Suppressor macrophage treated with lipopolysaccharide for 1 hour (primary cell): ENCODE results near the gene UEVLD.
"Not testable (repeated sequence)": the region's sequence is repeated elsewhere in the genome, so short reads cannot be mapped to it uniquely, and the experiment has no call there.

Source experiments
- DNase-seq, 3 donors: peaks; one replicate each; pipeline ENCODE4 v3.0.0-alpha.2; 2020 to 2022

UEVLD gene

DNA sequence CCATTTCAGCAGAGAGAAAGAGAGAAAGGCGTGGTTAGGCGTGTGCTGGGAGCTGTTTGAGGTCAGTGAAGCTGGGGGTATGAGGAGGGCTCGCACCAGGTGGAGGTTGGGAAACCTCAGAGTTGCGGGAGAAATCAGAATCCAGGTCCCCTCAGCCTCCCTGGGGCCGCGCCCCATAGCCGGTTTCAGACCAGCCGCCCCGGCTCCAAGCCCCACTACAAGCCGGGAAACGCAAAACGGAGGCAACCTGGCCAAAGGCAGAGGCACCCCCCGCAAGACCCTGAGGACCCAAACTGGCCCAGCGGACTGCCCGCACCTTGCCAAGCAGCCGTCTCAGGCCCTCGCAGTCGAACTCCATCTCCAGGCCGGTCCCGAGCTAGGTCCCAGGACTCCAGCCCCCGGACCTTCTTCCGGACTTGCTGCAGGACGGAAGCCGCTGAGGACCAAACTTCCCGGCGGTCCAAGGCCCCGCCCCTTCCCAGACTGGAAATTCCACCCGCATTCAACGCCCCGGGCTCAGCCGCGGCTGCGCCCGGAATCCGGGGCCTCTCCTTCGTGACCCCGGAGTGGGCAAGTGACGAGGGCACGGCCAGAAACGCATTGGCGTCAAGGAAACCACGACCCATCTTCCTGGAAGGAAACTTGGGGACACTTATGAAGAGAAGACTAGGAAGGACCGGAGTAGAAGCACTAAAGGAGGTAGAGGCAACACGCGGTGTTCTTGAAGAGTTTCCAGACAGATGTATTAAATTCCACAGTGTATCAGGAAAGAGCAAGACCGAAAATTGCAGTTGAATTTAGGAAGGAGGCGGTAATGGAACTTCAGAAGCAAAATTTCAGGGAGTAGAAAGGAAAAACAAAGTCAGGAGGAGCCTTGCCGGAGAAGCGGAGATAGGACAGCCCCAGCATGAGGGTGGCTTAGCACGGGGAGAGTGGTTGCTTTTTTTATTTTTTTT lies at the start of gene UEVLD:
Gene UEVLD, minus strand, starts transcription at position 438 of the 956 bp plus-strand sequence. Its CDS starts 80 bp downstream, at position 358.
- peak; percentile 96 for DNase-seq

DNA sequence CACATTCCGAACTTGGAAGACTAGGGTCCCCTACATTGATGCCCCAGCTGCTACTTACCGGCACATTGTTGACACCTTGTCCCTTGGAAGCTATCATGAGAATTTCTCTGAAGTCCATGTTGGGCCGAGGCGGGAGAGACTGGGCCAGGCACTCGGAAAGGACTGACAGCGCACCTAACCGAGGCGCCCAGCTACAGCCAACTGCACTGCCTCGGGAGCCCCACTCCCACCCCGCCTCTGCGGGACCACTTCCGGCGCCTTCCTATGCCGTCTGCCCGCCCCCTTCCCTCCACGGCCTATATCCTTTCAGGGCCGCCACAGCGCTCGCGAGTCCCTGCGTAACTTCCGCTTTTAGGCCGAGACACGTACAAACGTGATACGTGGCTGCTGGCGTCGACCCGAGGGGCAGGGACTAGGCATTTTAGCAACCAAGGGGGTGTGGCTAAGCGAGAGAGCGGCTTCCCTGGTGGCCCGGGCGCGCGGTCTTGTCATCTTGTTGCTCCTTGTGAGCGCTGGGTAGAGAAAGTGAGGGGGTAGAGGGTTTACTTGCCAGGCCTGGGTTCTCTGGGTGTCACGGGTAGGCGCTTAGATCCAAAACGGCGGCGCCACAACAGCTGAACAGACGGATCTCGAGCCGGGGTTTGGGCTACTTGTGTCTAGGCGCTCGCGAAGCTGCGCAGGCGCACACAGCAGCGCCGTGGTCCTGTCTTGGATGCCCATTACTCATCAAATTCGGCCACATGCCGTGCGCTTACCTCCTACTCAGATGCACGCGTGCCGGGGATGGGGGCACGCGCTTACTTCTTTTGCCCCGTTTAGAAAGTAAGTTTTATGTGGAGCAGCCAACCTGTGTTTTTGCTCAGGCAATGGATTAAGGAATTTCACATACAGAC lies 45.9 kb upstream of the UEVLD start, which contains the start of gene SPTY2D1:
Gene SPTY2D1, minus strand, starts transcription at position 203 of the 893 bp plus-strand sequence. Its CDS starts 85 bp downstream, at position 118.
- DNase-seq: peak; percentile 99 to 100 (median 100)

DNA sequence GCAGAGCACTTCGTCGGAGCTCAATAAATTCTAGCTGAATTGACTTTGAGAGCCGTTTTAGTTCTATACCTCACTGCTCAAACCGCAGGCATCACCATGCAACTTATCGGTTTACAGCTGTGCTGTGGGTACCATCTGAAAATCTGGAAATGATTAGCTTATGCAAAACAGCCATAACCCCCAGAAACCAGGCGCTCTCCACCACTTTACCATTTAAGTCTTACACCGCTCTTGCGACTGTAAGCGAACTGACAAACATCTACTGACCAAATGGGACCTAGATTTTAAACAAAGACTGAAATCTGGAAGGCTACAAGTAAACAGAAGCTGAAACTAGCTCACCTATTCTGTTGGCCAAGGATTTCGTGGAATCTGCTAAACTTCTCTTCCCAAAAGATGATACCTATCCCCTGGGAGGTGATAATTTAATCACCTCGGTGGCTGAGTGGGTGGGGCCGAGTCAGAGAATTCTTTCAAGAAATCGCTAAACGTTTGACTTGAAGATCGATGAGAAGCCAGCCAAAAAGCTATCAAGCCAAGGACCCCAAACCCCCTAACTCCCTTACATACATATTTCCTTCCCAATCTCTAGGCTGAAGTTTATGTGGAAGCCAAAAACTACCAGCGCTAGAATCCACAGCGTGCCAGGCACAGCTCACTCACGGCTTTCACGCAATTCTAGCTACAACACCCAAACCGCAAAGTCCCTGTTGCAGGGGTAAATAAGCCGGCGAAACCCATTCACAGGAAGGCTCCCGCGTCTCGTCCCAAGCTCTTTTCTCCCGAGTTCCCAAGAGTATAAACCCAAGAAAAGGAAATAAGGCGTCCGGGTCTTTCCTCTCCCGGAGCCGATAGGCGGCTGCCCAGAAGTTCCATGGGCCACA lies 45.0 kb upstream of the UEVLD start:
- no peak for DNase-seq

DNA sequence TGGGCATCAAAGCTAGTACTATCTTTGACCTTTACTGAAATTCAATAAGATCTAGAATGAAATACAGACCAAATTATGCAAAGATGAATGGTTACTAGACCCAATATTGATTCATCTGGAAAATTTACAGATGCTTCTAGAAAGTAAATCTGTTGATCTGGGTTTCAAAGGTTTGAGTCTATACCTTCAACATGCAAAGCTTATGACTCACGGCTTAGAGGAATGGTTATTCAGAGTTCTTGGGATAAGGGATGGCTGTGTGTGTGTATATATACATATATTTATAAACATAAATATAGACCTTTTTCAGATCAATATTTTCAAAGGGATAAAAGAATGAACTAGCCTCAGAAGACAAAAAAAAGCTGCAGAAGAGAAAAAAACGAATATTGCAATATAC lies 44.3 kb upstream of the UEVLD start:
- DNase-seq: no peak

DNA sequence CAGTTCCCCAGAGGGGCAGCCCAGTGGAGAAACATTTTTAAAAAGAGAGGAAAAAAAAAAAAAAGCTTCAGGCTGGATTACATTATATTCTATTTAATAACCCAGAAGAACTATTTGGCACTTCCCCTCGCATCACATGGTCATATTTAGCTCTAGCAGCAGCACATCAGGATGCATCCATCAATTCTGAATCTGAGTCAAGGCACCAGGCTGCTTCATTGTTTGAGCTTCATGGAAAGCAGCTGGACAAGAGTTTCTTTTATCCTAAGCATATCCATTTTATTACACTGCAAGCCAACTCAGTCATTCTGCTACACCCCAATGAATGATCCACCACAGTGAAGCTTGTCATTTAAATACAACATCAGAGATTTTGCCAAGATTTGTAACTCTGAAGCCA lies 35.6 kb upstream of the UEVLD start:
- DNase-seq: no peak

DNA sequence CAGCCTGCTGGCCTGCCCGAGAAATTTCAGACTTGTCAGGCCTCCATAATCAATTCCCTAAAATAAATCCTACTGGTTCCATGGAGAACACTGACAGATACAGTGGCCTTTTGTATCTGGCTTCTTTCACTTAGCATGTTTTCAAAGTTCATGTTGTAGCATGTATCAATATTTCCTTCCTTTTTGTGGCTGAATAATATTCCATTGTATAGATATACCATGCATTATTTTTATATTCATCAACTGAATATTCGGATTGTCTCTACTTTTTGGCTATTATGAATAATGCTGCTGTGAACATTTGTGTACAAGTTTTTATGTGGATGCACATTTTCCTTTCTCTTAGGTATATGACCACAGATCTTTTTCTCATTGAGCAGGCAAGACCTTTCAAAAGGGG lies 35.2 kb upstream of the UEVLD start:
- no peak for DNase-seq

DNA sequence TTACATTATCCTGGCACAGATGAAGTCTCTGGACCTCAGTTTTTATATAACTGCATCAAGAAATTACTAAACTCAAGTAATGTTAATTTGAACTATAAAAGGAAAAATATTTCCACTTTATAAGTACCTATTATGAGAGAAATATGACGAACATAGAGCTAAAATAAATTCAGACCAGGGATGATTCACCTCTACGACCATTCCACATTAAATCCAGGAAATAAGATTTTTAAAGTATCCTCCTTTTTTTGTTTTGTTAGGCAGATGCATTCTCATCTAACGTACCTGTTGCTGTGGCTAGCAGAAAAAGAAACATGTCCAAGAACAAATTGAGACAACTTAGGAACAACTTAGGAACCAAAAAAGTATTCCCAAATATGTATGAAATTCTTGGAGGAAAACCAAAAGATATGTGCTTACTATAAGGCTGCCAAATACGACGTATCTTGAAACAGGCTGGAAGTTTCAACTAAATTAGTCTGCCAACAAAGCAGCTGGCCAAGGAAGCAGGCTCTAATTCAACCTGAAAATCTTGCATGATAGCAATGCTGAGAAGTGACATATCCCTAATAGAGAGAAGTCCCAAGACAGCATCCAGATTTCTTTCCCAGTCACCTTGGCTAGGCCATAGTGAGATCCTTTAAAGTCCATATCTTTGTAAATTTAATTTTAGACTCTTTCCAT lies 29.9 kb upstream of the UEVLD start:
- DNase-seq: no peak

DNA sequence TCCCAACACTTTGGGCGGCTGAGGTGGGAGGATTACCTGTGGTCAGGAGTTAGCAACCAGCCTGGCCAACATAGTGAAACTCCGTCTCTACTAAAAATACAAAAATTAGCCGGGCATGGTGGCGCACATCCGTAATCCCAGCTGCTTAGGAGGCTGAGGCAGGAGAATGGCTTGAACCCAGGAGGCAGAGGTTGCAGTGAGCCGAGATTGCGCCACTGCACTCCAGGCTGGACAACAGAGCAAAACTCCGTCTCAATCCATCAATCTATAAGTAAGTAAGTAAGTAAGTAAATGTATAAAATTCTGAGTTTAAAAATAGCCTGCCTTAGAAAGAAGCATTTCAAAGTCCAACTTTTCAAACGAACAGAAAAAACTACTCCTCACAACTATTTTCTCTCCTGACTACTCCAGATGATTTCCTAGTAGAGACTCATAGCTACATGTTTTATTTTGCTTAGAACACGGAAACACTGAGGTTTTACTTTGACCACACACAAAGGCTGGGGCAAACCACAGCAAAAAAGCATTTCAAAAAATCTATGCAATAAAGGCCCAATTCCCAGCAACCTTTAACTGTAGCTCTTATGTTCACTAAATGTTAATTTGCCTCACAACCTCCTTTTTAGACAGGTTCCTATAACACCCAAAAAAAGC lies 29.3 kb upstream of the UEVLD start:
- no peak for DNase-seq

DNA sequence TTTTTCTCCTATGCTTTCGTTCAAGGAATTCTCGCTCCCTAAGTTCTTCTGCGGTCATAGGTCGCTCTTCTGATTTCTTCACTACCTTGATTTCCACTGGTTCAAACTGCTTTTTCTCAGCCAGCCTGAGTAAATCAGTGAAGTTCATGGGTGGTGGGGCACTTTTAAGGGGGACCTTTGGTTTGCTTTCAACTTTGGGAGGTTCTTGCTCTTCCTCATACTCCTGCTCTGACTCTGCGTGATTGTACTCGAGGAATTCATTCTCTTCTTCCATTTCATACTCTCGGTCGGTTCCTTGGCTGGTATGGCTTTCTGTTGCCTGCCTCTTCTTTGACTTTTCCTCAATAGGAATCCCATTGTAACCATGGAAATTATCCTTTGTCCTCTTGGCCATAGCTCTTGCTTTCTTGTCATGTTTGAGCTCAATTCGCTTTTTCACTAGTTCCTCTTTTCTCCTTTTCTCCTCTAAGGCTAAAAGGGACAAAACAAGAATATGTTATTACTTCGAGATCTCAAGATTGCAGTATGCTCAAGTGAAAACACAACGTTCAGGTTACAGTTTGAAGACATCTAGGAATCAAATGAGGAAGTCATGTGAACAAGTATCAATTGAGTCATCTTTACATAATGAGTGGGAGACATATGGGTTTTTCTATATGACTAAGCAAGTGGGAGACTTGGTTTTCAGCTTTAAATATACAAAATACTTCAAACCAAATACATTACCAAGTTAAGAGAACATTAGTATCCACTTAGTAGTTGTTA lies 27.3 kb upstream of the UEVLD start:
- peak; percentile 64 to 93 (median 91) for DNase-seq

DNA sequence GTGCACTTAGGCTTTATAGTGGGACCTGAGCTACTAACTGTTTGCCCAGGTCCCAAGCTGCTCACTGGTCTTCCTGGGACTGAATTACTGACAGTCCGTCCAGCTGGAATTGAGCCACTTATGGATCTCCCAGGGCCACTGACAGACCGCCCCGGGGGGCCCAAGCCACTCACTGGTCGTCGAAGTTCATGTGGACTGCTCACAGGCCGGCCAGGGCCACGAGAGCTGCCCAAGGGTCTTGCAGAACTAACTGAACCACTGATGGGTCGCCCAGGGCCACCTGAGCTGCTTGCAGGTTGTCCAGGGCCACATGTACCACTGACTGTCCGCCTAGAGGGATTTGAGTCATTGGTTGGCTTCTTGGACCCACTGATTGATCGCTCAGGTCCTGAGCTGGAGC lies 26.1 kb upstream of the UEVLD start:
- DNase-seq: no peak

DNA sequence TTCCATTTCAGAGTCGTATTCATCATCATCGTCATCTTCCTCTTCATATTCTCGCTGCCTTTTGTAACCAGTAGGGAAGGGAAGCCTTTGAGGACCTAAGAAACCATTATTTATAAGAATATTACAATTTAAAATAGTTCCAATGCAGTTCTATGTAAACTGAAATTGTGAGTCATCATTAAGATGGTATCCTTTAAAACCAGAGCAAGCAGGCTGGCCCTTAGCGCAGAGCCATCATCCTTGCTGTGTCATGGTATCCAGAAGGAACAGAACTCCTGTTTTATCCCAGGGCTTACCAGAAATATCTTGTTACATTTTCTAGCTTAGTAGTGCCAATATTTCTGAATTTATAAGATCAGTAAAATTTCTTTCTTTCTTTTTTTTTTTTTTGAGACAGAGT lies 23.9 kb upstream of the UEVLD start:
- DNase-seq: no peak

DNA sequence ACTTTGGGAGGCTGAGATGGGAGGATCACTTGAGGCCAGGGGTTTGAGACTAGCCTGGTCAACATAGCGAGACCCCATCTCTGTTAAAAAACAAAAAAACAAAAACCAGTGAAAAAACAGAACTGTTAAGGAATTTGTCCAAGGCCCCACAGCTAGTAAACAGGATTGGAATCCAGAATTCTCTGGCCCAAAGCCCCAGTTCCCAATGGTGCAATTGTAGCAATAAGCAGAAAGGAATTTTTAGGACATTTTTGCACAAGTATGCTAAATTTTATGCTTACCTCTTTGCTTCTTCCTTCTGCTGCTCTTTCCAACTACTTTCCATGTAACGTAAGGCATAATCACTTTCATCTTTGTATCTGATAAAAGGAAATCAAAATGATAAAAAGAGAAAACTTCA lies 22.7 kb upstream of the UEVLD start:
- no peak for DNase-seq

DNA sequence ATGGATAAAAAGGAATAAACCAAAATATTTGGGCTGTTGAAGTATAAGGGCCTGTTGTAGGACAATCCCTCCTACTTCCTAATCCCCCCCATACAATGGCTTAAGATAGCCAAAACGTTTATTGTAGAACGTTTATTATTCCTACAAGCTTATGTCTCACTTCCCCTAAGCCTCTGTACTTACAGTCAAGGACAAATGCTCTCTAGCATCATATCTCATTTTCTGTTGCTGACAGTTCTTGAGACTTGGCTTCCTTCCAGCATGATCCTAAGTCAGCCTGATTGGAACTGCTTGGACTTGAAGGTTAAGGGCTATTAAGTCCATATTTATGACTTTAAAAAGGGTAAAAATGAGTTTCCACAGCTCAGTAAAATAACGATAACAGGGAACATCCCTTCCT lies 19.8 kb upstream of the UEVLD start:
- no peak for DNase-seq

DNA sequence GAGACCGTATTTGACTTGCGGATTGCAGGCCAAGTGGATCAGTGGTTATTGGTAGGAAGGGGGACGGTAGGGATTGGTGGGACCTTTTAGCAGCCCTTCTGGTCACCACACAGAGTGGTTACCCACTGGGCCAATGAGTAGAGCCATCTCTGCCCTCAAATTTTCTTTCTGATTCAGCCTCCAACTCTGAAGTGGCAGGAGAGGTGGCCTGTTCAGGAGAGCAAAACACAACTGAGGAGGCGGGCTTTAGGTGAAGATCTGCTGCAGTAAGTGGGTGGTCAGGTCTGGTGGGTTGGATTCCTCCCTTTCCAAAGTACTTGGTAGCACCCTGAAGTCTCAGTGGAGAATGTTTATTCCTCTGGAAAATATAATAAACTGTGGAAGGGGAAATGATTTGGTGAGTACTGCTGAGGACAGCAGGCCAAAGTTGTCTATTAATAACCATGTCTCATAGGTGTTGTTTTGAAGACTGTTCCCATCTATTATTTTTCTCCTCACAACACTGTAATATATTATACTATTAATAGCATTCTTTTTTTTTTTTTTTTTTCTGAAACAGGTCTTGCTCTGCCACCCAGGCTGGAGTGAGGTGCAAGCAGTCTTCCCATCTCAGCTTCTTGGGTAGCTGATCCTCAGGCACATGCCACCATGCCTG lies 12.5 kb upstream of the UEVLD start:
- peak in 1 of 3 donors; percentile 17 for DNase-seq

DNA sequence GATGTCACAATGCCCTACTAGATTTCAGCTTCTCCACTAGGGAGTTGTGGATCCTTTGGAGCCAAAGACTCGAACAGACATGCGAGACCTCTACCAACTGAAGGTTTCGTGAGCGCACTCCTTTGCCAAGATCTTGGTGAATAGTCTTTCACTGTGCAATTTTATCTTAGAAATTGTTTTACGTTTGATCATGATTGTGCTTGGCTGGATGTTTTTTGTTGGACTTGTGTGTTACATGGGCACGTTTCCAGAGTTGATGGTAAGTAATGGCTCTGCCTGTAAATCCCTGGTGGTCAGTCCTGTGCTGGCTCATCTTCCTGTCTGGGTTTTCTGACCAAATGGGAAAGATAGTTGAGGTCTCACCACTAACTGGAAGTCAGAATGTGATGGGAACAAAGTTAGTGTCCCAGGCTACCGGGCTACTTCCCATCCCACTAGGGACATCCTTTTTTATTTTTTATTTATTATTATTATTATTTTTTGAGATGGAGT lies 11.3 kb upstream of the UEVLD start, which contains the start of gene MISFA:
Gene MISFA, plus strand, starts transcription at position 51 of the 492 bp plus-strand sequence. Its CDS starts 140 bp downstream, at position 191.
- DNase-seq: peak in 1 of 3 donors; percentile 4

DNA sequence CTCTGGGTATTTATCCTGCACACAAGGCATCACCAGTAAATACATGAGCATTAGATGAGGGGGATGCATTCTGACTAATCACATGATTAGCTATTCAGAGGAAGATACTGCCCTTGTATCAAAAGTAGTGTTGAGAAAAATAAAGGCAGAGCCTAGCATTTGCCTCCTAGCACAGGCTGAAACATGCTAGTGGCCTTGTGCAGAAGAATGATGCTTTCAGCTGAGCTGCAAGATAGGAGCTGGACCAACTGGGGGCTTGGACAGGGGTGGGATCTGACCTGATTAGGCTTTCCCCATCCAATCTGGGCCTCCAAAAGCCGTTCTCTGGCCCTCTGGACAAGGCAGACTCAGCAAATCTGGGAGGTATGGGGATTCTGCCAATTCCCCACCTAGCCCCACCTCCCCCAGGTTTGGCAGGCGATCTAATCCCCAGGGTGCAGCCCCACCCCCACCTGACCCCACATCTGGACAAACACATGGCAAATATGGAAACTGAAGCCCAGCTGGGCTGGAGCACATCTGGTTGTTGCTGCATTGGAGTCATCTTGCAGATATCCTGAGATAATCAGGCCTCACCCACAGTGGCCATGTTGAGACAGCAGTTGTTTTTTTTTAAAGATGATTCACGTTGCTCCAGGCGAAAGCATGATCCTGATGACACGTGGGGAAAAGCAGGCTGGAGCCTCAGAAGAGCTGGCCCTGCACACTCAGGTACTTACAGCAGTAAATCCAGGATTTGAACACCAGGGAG lies 6.6 kb upstream of the UEVLD start:
- peak in 1 of 3 donors; percentile 15 for DNase-seq

DNA sequence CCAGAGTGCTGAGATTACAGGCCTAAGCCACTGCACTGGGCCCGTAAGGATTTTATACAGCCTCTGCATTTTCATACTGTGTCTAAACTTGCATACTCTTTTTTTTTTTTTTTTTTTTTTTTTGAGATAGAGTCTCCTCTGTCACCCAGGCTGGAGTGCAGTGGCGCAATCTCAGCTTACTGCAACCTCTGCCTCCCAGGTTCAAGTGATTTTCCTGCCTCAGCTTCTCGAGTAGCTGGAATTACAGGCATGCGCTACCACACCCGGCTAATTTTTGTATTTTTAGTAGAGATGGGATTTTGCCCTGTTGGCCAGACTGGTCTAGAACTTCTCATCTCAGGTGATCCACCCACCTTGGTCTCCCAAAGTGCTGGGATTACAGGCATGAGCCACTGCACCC lies 5.6 kb upstream of the UEVLD start:
- not testable (repeated sequence) for DNase-seq

DNA sequence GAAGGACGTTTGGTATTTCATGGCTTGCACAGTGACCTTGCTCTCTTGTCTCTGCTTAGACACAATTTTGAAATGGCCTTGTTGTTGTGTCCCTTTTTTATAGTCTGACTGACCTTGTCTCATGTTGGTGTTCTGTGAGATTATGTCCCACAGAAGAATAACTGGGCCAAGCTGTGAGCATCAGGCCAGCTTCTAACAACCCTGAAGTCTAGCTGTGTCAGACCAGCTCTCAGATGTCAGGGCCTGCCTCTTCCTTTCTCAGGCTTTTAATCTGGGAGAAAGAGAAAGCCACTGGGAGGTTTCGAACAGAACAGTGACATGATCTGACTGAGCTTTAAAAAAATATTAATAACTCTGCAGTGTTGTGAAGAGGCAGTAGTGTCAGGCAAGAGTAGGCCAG lies 2.0 kb upstream of the UEVLD start:
- DNase-seq: peak in 1 of 3 donors; percentile 12

DNA sequence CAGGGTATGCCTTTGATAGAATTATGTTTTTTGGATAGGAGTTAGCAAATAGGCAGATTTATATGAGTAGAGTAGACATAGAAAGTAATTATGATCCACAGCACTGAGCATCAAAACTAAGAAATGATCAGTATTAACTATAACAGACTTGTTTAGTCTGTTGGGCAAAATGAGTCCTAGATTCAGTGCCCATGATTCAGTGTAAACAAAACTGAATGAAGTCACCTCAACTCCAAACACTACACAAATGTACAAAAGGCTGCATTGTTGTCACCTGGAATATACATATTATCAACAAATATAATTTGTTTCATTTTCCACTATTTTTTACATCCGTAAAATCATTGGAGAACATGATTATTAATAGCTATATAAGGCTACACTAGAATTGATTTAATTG lies 6.7 kb downstream of the UEVLD start:
- DNase-seq: no peak
